A549 (cell line): Measurements from ENCODE around the gene ABO. TPM values are rescaled to one million over a fixed set of nuclear protein-coding genes. Genes with fewer than 3 reads are reported as not detected.

Source experiments
- ATAC-seq, 2 experiments: fragments of 200-7000 bp in 1 of 2; fragments of >200 bp in 1 of 2; cut with Nextera tagmentation in 1 of 2; cut with Tn5 transposase in 1 of 2; 3 replicates each; pipeline versions ENCODE4 v1.8.0 to v1.9.1; 2018 to 2020; ENCODE audit warnings: mild to moderate bottlenecking in 1 of 2, moderate library complexity in 1 of 2
- CTCF ChIA-PET: fragments of 300-600 bp; sonication (Branson Sonifier 250); formaldehyde crosslinking; extraction: SDS; loops from one replicate; lab custom pipeline; 2021; ENCODE audit warnings: antibody characterized with exemption, inconsistent platforms; lab: Yijun Ruan, JAX
- POLR2A ChIA-PET: fragments of 350-600 bp; formaldehyde crosslinking; extraction: SDS; loops from one replicate; lab custom pipeline; 2021; ENCODE audit warnings: antibody characterized with exemption, inconsistent platforms; lab: Yijun Ruan, JAX
- DNase-seq, 2 experiments: peaks; one replicate each; pipeline versions ENCODE4 v3.0.0 to v3.0.0-alpha.2; 2011 to 2016; ENCODE audit warnings: low read depth in 1 of 2, low spot score in 1 of 2
- FAIRE-seq: peaks from 2 replicates; lab custom pipeline; 2011; peaks lifted over from hg19 to GRCh38; lab: Jason Lieb, UNC
- H3K27ac ChIP-seq, 2 experiments: fragments of >200 bp; sonication (Bioruptor Twin); formaldehyde crosslinking; 3 replicates each; pipeline ENCODE4 v1.5.1; 2016 to 2017
- H3K4me1 ChIP-seq: fragments of >200 bp; sonication (Bioruptor Twin); formaldehyde crosslinking; 3 replicates; pipeline ENCODE4 v1.6.1; 2016
- H3K4me2 ChIP-seq: fragments of >200 bp; sonication (Bioruptor Twin); formaldehyde crosslinking; 3 replicates; pipeline ENCODE4 v1.6.1; 2016
- H3K4me3 ChIP-seq: fragments of >200 bp; sonication (Bioruptor Twin); formaldehyde crosslinking; 3 replicates; pipeline ENCODE4 v1.5.1; 2016
- H3K9me3 ChIP-seq: fragments of >200 bp; sonication (Bioruptor Twin); formaldehyde crosslinking; 3 replicates; pipeline ENCODE4 v1.6.1; 2016
- CHD4 ChIP-seq: fragments of 200-600 bp; sonication (generic); IDR thresholded peaks from 2 replicates; pipeline ENCODE4 v1.6.1; 2016; ENCODE audit warnings: antibody characterized with exemption, mild to moderate bottlenecking, borderline replicate concordance
- EP300 ChIP-seq, 2 experiments: fragments of >200 bp; sonication (Bioruptor Twin); formaldehyde crosslinking; IDR thresholded peaks; 2 replicates in 1 of 2; 3 replicates in 1 of 2; pipeline ENCODE4 v1.6.1; 2016 to 2017
- FOSB ChIP-seq: fragments of 250-450 bp; sonication (Bioruptor Pico); IDR thresholded peaks from 2 replicates; pipeline ENCODE4 v1.5.0; 2020; ENCODE audit warnings: mild to moderate bottlenecking, moderate library complexity
- FOSL2 ChIP-seq, 2 experiments: fragments of 450-650 bp in 1 of 2; fragments of >200 bp in 1 of 2; sonication (Bioruptor Twin) in 1 of 2; formaldehyde crosslinking; IDR thresholded peaks; 2 replicates each; pipeline versions ENCODE4 v1.5.0 to v1.6.1; 2016 to 2020; ENCODE audit warnings: mild to moderate bottlenecking in 1 of 2, moderate library complexity in 1 of 2
- GATA3 ChIP-seq: IDR thresholded peaks from 2 replicates; pipeline ENCODE4 v1.6.1; 2012; ENCODE audit warnings: borderline replicate concordance
- HDAC2 ChIP-seq: fragments of 200-600 bp; sonication (generic); IDR thresholded peaks from 2 replicates; pipeline ENCODE4 v1.6.1; 2016
- HEYL ChIP-seq: fragments of 250-450 bp; sonication (Bioruptor Pico); IDR thresholded peaks from 2 replicates; pipeline ENCODE4 v1.8.0; 2021; ENCODE audit warnings: mild to moderate bottlenecking, moderate library complexity
- HOXA7 ChIP-seq: fragments of 250-450 bp; sonication (Bioruptor Pico); IDR thresholded peaks from 2 replicates; pipeline ENCODE4 v1.5.0; 2020; ENCODE audit warnings: mild to moderate bottlenecking, moderate library complexity
- HOXB5 ChIP-seq: fragments of 250-450 bp; sonication (Bioruptor Pico); IDR thresholded peaks from 2 replicates; pipeline ENCODE4 v1.5.0; 2020; ENCODE audit warnings: mild to moderate bottlenecking, moderate library complexity
- JUN ChIP-seq, 2 experiments: fragments of >200 bp; sonication (Bioruptor Twin); formaldehyde crosslinking; IDR thresholded peaks; 2 replicates in 1 of 2; 3 replicates in 1 of 2; pipeline ENCODE4 v1.6.1; 2016 to 2017
- KDM1A ChIP-seq: fragments of 200-600 bp; sonication (generic); IDR thresholded peaks from 2 replicates; pipeline ENCODE4 v1.6.1; 2016; ENCODE audit warnings: low read depth, mild to moderate bottlenecking
- KDM5A ChIP-seq: fragments of 200-600 bp; sonication (generic); IDR thresholded peaks from 2 replicates; pipeline ENCODE4 v1.6.1; 2016; ENCODE audit warnings: antibody characterized with exemption, mild to moderate bottlenecking
- MAX ChIP-seq: IDR thresholded peaks from 2 replicates; pipeline ENCODE4 v1.6.1; 2012
- MAZ ChIP-seq: fragments of 150-350 bp; IDR thresholded peaks from 2 replicates; pipeline ENCODE4 v1.6.1; 2014; ENCODE audit warnings: antibody characterized with exemption, low read depth, low read length, borderline replicate concordance
- RARB ChIP-seq: fragments of 250-450 bp; sonication (Bioruptor Pico); IDR thresholded peaks from 2 replicates; pipeline ENCODE4 v1.8.0; 2021; ENCODE audit warnings: mild to moderate bottlenecking, moderate library complexity
- USF2 ChIP-seq: fragments of 450-650 bp; IDR thresholded peaks from 2 replicates; pipeline ENCODE4 v1.6.1; 2014; ENCODE audit warnings: antibody characterized with exemption
- ZNF302 ChIP-seq: fragments of 250-450 bp; sonication (Bioruptor Pico); IDR thresholded peaks from 2 replicates; pipeline ENCODE4 v1.9.0; 2021; ENCODE audit warnings: inconsistent platforms, mild to moderate bottlenecking, moderate library complexity
- ZSCAN20 ChIP-seq: fragments of 250-450 bp; sonication (Bioruptor Pico); IDR thresholded peaks from 2 replicates; pipeline ENCODE4 v1.8.0; 2022; ENCODE audit warnings: mild to moderate bottlenecking, moderate library complexity
- WGBS: methylation state at CpG from one replicate; pipeline ENCODE4 v1.1.6; 2017; ENCODE audit errors: missing lambda C conversion rate; 5-methylcytosine and 5-hydroxymethylcytosine counted together
- polyA plus RNA-seq, 4 experiments: library from polyadenylated mRNA; depleted of rRNA in 3 of 4; stranded (reverse); fragments of >200 nt; fragmentation: RNase III in 1 of 4; extraction: RNeasy Plus Mini Kit Qiagen cat#74134 plus additional on column Dnase treatment in 1 of 4; gene quantifications; 2 replicates in 3 of 4; 3 replicates in 1 of 4; pipeline ENCODE4 v1.2.3, GENCODE V29; 2011 to 2017
- TF ChIP-seq, protein P1 (sequence below): fragments of >200 bp; sonication (Bioruptor Twin); formaldehyde crosslinking; IDR thresholded peaks from 3 replicates; pipeline ENCODE4 v1.6.1; 2016
- TF ChIP-seq, protein P2 (sequence below): fragments of 250-450 bp; sonication (Bioruptor Pico); IDR thresholded peaks from 2 replicates; pipeline ENCODE4 v1.5.0; 2020; ENCODE audit warnings: low read depth, mild to moderate bottlenecking, moderate library complexity
- TF ChIP-seq, protein P3 (sequence below): fragments of >200 bp; sonication (Bioruptor Twin); formaldehyde crosslinking; IDR thresholded peaks from 3 replicates; pipeline ENCODE4 v1.5.1; 2016

ABO gene
- polyA plus RNA-seq, 2 of the 4 experiments (the other 2 are of a cell fraction), result not detected

- no peak overlapping the region for H3K4me2 ChIP-seq
- ChIA-PET POLR2A (no interaction called here), CTCF (interaction anchor here (1.1 to 4.2 kb wide), 2 partner anchors 12 to 16 kb away, joined by 3 to 24 read pairs; no protein-coding TSS in a partner anchor)
- ATAC-seq (no peak), FAIRE-seq (no peak), DNase-seq (no peak)
- no peak overlapping the region for H3K4me3 ChIP-seq
- peaks cover 8% of the 10 kb centered on the region; the same call in 1 of the 3 replicates for H3K9me3 ChIP-seq
- WGBS, result 50% methylated on average over 5 of the region's 5 CpGs
- H3K27ac ChIP-seq, result no peak overlapping the region
- TF ChIP-seq JUN (IDR thresholded peaks at IDR 0.05) (no peak), MAX (no peak), ZSCAN20 (CRISPR knock-in tag) (no peak), HOXA7 (CRISPR knock-in tag) (no peak), ZNF302 (CRISPR knock-in tag) (no peak), KDM1A (no peak), FOSL2 (IDR thresholded peaks at IDR 0.05) (no peak), FOSL2 (CRISPR knock-in tag; IDR thresholded peaks at IDR 0.05) (no peak), KDM5A (no peak), HEYL (CRISPR knock-in tag) (no peak), GATA3 (no peak), FOSB (CRISPR knock-in tag) (no peak), RARB (CRISPR knock-in tag) (no peak), HDAC2 (no peak)
- TF ChIP-seq, protein P1, sequence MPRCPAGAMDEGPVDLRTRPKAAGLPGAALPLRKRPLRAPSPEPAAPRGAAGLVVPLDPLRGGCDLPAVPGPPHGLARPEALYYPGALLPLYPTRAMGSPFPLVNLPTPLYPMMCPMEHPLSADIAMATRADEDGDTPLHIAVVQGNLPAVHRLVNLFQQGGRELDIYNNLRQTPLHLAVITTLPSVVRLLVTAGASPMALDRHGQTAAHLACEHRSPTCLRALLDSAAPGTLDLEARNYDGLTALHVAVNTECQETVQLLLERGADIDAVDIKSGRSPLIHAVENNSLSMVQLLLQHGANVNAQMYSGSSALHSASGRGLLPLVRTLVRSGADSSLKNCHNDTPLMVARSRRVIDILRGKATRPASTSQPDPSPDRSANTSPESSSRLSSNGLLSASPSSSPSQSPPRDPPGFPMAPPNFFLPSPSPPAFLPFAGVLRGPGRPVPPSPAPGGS, result no peak
- TF ChIP-seq, protein P2, sequence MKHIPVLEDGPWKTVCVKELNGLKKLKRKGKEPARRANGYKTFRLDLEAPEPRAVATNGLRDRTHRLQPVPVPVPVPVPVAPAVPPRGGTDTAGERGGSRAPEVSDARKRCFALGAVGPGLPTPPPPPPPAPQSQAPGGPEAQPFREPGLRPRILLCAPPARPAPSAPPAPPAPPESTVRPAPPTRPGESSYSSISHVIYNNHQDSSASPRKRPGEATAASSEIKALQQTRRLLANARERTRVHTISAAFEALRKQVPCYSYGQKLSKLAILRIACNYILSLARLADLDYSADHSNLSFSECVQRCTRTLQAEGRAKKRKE, result no peak
- H3K4me1 ChIP-seq, result no peaks in the 10 kb centered on the region
These were observed 24.2 kb downstream of the ABO start for GRCh38 chr9:133250741-133251170.

GRCh38 chr9:133249337-133249736 lies 25.7 kb downstream of the ABO start:
- no peak for ATAC-seq
- CTCF ChIA-PET, result interaction anchor here (0.7 to 4.2 kb wide), 2 partner anchors 10 to 19 kb away, joined by 3 to 24 read pairs; no protein-coding TSS in a partner anchor
- Histone ChIP-seq H3K4me3 (no peak overlapping the region), H3K9me3 (peaks cover 6% of the 10 kb centered on the region; the same call in 1 of the 3 replicates), H3K4me1 (no peaks in the 10 kb centered on the region), H3K27ac (no peak overlapping the region), H3K4me2 (no peak overlapping the region)
- no peak for TF ChIP-seq HOXB5 (CRISPR knock-in tag)
- no peak for TF ChIP-seq GATA3
- TF ChIP-seq, protein P3, sequence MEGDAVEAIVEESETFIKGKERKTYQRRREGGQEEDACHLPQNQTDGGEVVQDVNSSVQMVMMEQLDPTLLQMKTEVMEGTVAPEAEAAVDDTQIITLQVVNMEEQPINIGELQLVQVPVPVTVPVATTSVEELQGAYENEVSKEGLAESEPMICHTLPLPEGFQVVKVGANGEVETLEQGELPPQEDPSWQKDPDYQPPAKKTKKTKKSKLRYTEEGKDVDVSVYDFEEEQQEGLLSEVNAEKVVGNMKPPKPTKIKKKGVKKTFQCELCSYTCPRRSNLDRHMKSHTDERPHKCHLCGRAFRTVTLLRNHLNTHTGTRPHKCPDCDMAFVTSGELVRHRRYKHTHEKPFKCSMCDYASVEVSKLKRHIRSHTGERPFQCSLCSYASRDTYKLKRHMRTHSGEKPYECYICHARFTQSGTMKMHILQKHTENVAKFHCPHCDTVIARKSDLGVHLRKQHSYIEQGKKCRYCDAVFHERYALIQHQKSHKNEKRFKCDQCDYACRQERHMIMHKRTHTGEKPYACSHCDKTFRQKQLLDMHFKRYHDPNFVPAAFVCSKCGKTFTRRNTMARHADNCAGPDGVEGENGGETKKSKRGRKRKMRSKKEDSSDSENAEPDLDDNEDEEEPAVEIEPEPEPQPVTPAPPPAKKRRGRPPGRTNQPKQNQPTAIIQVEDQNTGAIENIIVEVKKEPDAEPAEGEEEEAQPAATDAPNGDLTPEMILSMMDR, result no peak
- TF ChIP-seq EP300 (IDR thresholded peaks at IDR 0.05), result no peak
- no peak for TF ChIP-seq CHD4
- no peak for TF ChIP-seq HEYL (CRISPR knock-in tag)
- no peak for TF ChIP-seq MAZ
- TF ChIP-seq USF2, result no peak
- FAIRE-seq, result no peak
- 44% methylated on average over 1 of the region's 1 CpG for WGBS
- no peak for DNase-seq
- POLR2A ChIA-PET, result no interaction called here
